Caco-2 (cell line): ENCODE measurements around the gene TNFAIP8. TPM values are rescaled to one million over a fixed set of nuclear protein-coding genes. Genes with fewer than 3 reads are reported as not detected.

Experiments used
- BruUV-seq: library from RNA; stranded (reverse); fragments of 400-500 nt; replicated peaks from 2 replicates; lab custom pipeline; 2021; lab: Mats Ljungman, UMichigan
- CTCF ChIA-PET: fragments of 300-600 bp; sonication (Branson Sonifier 250); formaldehyde crosslinking; loops from one replicate; lab custom pipeline; 2022; ENCODE audit warnings: antibody characterized with exemption; lab: Charles Lee
- POLR2A ChIA-PET: fragments of 300-600 bp; sonication (Branson Sonifier 250); formaldehyde crosslinking; loops from one replicate; lab custom pipeline; 2022; ENCODE audit warnings: antibody characterized with exemption; lab: Charles Lee
- DNase-seq, 2 experiments: peaks; one replicate each; pipeline versions ENCODE4 v3.0.0 to v3.0.0-alpha.2; 2020 to 2022
- H3K27me3 ChIP-seq: replicated peaks from 2 replicates; pipeline ENCODE4 v1.6.0; 2011; ENCODE audit warnings: low read length; ENCODE audit not compliant: control insufficient read depth, insufficient read depth
- H3K36me3 ChIP-seq: 2 replicates; pipeline ENCODE4 v1.5.1; 2011; ENCODE audit warnings: low read length; ENCODE audit not compliant: control insufficient read depth, insufficient read depth
- H3K4me1 ChIP-seq: fragments of 250-450 bp; sonication (Bioruptor Pico); 2 replicates; pipeline ENCODE4 v1.5.1; 2020; ENCODE audit warnings: mild to moderate bottlenecking
- H3K4me3 ChIP-seq: 2 replicates; pipeline ENCODE4 v1.5.1; 2011; ENCODE audit warnings: low read depth, mild to moderate bottlenecking, control low read depth, low read length
- H3K9me3 ChIP-seq: fragments of 250-450 bp; sonication (Bioruptor Pico); 2 replicates; pipeline ENCODE4 v1.5.1; 2020; ENCODE audit warnings: mild to moderate bottlenecking, moderate library complexity
- H3K27ac Mint-ChIP-seq: one replicate; pipeline ENCODE4 v1.8.0; 2022; ENCODE audit warnings: mixed read lengths; ENCODE audit not compliant: unreplicated experiment
- H3K27me3 Mint-ChIP-seq: one replicate; pipeline ENCODE4 v1.8.0; 2022; ENCODE audit warnings: mixed read lengths; ENCODE audit not compliant: insufficient read depth, unreplicated experiment
- H3K36me3 Mint-ChIP-seq: one replicate; pipeline ENCODE4 v1.8.0; 2022; ENCODE audit warnings: mild to moderate bottlenecking, mixed read lengths; ENCODE audit not compliant: insufficient read depth, unreplicated experiment
- H3K4me1 Mint-ChIP-seq: one replicate; pipeline ENCODE4 v1.8.0; 2022; ENCODE audit warnings: low read depth, mixed read lengths; ENCODE audit not compliant: unreplicated experiment
- H3K4me3 Mint-ChIP-seq: one replicate; pipeline ENCODE4 v1.8.0; 2022; ENCODE audit warnings: mild to moderate bottlenecking, moderate library complexity, mixed read lengths; ENCODE audit not compliant: unreplicated experiment
- H3K9me3 Mint-ChIP-seq: one replicate; pipeline ENCODE4 v1.8.0; 2022; ENCODE audit warnings: mixed read lengths; ENCODE audit not compliant: unreplicated experiment
- CTCF ChIP-seq, 2 experiments: fragments of 200-600 bp in 1 of 2; IDR thresholded peaks; 1 replicate in 1 of 2; 2 replicates in 1 of 2; pipeline versions ENCODE4 v1.5.1 to v1.8.0; 2011 to 2022; ENCODE audit warnings: antibody characterized with exemption in 1 of 2, control low read depth in 1 of 2, inconsistent platforms in 1 of 2, low read depth in 1 of 2, low read length in 1 of 2, mild to moderate bottlenecking in 1 of 2, moderate library complexity in 1 of 2; ENCODE audit not compliant: insufficient read depth in 1 of 2, severe bottlenecking in 1 of 2, unreplicated experiment in 1 of 2
- intact Hi-C: fragments of 100-400 bp; cut with micrococcal nuclease; formaldehyde crosslinking; loops from one replicate; pipeline ENCODE4 v1.10.0; 2022; ENCODE audit not compliant: unreplicated experiment
- total RNA-seq: library from RNA; stranded (reverse); gene quantifications from 2 replicates; pipeline ENCODE4 v1.2.3, GENCODE V29; 2022

The TNFAIP8 gene
- total RNA-seq, 1 experiment from 2014 or later: 7.4 TPM

GRCh38 chr5:119395080-119395836, 39.4 kb downstream of the TNFAIP8 start:
- intact Hi-C loops: no loop called here
- DNase-seq: no peak
- Histone ChIP-seq H3K4me1 (peaks cover 5% of the 10 kb centered on the region; the same call in 1 of the 2 replicates), H3K9me3 (no peaks in the 10 kb centered on the region), H3K4me3 (no peak overlapping the region), H3K36me3 (no peaks in the 10 kb centered on the region), H3K27me3 (no peaks in the 10 kb centered on the region)
- ChIA-PET POLR2A (no interaction called here), CTCF (no interaction called here)
- H3K36me3 Mint-ChIP-seq: no peaks in the 10 kb centered on the region
- H3K9me3 Mint-ChIP-seq: no peaks in the 10 kb centered on the region
- no peak overlapping the region for H3K4me3 Mint-ChIP-seq
- TF ChIP-seq CTCF (IDR thresholded peaks at IDR 0.05; ENCODE audit: insufficient read depth in 1 of 2, low read depth in 1 of 2, low read length in 1 of 2, severe bottlenecking in 1 of 2, unreplicated experiment in 1 of 2): no peak
- no peaks in the 10 kb centered on the region for H3K27me3 Mint-ChIP-seq
- no TSS peak for BruUV-seq
- no peak overlapping the region for H3K27ac Mint-ChIP-seq
- peaks cover 6% of the 10 kb centered on the region for H3K4me1 Mint-ChIP-seq

GRCh38 chr5:119396030-119396664, 40.3 kb downstream of the TNFAIP8 start:
- Histone ChIP-seq H3K9me3 (no peaks in the 10 kb centered on the region), H3K4me1 (peaks cover 8% of the 10 kb centered on the region; the same call in 1 of the 2 replicates), H3K27me3 (no peaks in the 10 kb centered on the region), H3K4me3 (no peak overlapping the region), H3K36me3 (no peaks in the 10 kb centered on the region)
- Mint-ChIP-seq H3K27ac (no peak overlapping the region), H3K9me3 (no peaks in the 10 kb centered on the region), H3K36me3 (no peaks in the 10 kb centered on the region), H3K27me3 (no peaks in the 10 kb centered on the region), H3K4me1 (peaks cover 7% of the 10 kb centered on the region), H3K4me3 (no peak overlapping the region)
- BruUV-seq: no TSS peak
- CTCF ChIA-PET: no interaction called here
- TF ChIP-seq CTCF (IDR thresholded peaks at IDR 0.05; ENCODE audit: insufficient read depth in 1 of 2, low read depth in 1 of 2, low read length in 1 of 2, severe bottlenecking in 1 of 2, unreplicated experiment in 1 of 2): no peak
- POLR2A ChIA-PET: no interaction called here
- intact Hi-C loops: no loop called here
- no peak for DNase-seq

GRCh38 chr5:119397518-119398380, 41.9 kb downstream of the TNFAIP8 start:
- BruUV-seq: no TSS peak
- Histone ChIP-seq H3K9me3 (no peaks in the 10 kb centered on the region), H3K4me3 (no peak overlapping the region), H3K4me1 (peaks cover 8% of the 10 kb centered on the region; the same call in 1 of the 2 replicates), H3K36me3 (no peaks in the 10 kb centered on the region), H3K27me3 (no peaks in the 10 kb centered on the region)
- no peak overlapping the region for H3K27ac Mint-ChIP-seq
- no peaks in the 10 kb centered on the region for H3K36me3 Mint-ChIP-seq
- no peak overlapping the region for H3K4me3 Mint-ChIP-seq
- H3K27me3 Mint-ChIP-seq: no peaks in the 10 kb centered on the region
- no peak for TF ChIP-seq CTCF (IDR thresholded peaks at IDR 0.05; ENCODE audit: insufficient read depth in 1 of 2, low read depth in 1 of 2, low read length in 1 of 2, severe bottlenecking in 1 of 2, unreplicated experiment in 1 of 2)
- intact Hi-C loops: no loop called here
- H3K4me1 Mint-ChIP-seq: peaks cover 7% of the 10 kb centered on the region
- no peak for DNase-seq
- POLR2A ChIA-PET: no interaction called here
- CTCF ChIA-PET: no interaction called here
- H3K9me3 Mint-ChIP-seq: no peaks in the 10 kb centered on the region
